ENCODE measurements around the gene HS6ST3.
"Not testable (repeated sequence)": the region's sequence is repeated elsewhere in the genome, so short reads cannot be mapped to it uniquely, and the experiment has no call there.

Gene HS6ST3

DNA sequence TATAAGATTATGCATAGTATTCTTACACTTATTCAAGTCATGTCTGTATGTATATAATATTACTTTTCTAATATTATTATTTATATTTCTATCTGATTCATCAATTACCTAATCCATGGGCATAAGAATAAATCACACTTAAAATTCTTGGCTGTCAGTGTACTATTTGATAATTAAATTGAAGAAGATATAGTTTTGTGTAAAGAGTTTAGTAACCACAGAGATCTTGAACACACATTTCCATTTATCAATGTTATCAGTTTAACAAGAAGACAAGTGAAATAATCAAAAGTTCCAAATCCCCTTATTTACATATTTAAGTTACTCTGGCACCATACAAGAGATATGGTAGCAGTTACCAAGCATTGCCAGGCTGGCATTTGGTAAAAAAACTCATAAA is 659.9 kb downstream of the HS6ST3 start:
- DNase-seq: no peak

DNA sequence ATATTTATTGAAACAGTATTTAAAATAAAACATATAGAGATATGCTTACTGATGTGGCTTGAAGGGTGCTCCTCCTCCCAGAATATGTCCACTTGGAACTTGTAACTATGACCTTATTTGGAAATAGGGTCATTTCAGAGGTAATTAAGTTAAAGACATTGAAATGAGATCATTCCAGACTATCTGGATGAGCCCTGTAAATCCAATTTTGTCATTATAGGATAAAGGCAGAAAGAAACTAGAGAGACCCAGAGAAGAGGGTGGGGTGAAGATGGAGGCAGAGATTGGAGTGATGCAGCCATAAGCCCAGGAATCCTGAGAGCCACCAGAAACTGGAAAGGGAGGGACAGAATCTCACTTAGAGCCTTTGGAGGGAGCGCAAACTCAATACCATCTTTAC is 661.2 kb downstream of the HS6ST3 start:
- no peak for DNase-seq

DNA sequence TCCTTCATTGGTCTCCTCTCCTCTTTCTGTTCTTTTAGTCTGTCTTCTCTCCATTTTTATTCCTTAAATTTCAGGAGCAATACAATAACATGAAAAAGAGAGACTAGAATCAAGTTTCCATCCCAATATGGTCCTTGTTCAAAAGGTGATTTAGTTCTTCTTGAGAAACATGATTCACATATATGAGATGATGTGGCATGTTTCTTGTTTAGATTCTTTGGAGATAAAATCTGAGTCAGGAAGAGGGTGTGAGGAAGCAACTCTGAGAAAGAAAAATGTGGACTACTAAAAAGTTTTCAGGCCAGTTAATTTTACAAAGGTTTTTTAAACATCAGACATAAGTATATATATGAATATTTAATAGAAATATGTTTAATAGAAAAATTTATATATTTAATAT is 673.0 kb downstream of the HS6ST3 start:
- no peak for DNase-seq

DNA sequence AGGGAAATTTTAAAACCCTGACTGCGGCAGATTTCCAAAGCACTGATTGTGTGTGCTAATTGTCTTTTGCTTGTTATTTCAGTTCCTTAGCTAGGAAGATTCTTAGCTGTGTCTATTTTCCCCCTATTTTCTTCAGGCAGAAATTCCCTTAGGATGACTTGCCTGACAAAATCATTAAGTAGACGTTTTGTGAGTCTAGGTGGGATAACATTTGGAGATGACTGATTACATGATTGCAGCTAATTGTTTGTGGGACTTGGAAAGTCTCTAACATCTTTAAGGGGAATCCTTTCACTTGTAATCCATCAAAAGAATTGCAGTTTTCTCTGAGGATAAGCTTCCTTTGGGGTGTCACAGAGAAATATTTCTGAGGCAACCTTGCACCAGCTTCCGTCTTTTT is 676.4 kb downstream of the HS6ST3 start:
- DNase-seq: no peak

DNA sequence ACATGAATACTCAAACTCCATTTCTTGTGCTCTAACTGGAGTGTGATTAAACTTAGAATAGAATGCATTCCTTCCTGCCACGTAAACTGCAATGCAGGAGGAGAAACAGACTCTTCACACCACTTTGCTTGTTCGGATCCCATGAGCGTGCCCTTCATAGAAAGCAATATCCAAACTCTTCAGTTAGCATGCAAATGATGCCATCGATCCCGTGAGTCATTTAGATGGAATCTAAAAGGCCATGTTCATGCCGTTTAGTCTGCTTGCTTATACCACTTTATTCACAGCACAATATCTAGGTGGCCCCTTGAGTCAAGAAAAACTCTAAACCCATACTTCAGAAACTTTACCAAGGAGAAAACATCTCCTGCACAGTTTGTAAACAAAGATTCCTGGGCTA is 678.6 kb downstream of the HS6ST3 start:
- DNase-seq: no peak

DNA sequence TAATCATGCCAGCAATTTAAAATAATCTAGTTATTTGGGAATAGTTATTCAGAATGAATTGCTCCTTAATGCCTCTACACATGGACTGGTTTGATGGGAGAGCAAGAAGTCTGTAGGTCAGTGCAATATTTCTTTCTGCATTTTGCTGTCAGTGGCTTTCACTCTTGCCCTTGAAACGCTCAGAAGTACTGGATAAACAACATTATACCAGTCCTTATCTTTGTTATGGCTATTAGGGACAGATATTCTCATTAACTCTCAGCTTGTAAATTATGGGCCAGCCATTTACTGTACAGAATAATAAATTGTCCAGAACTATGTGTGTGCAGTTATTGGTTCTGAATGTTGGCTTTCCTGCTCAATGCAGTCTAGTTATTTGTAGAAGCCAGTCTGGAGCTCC is 680.0 kb downstream of the HS6ST3 start:
- no peak for DNase-seq

DNA sequence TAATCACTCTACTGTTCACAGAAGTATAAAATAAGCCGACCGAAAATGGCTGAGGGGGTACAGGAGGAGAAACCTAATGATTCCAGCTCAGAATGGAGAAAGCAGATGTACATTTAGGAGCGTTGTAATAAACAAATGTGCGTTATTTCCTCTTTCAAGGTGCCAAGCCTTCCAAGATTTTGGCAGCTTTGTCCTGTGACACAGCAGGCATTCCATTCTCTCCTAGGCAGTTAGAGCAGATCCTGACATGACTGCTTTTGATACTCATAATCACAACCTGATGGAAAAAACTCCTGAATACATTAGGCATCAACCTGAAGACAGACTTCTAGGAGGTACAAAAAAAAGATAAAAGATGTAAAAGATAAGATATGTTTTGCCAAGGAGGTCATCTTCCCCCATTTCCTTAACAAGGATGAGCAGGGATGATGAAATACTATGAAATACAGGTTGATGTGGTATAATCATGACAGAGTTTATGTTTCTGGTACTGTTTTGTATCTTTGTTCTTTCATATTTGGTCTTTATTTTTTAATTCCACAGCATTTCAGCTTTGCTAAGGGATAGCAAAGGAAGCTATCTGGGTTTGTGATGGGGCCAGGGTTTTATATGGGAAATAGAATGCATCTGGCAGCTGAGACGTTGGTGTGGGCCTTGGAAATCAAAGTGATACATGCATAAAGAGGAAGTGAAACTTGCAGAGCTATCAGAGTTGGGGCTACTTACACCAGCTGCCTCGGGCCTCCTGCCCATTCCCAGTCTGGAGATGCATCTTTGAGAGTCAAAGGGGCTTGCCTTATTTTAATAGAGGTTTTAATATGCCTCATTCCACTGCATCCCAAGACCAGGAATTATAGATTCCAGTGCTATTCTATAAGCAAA is 681.8 kb downstream of the HS6ST3 start:
- no peak for DNase-seq

DNA sequence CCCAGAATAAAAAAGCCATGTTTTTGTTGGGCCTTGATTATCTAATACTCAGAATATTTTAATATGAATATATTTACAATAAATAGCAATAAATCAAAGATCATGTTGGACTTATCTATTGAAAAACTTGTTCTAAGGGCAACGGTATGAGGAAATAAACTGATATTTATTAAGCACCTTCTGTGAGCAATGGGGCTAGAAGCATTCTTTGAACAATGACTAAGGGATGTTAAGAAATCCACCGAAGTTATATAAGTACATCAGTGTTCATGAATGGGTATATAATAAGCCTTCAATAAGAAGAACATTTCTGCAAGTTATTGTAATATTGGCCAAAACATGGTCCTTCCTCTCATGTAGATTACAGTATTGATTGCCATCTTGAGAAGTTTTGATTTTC is 682.5 kb downstream of the HS6ST3 start:
- no peak for DNase-seq

DNA sequence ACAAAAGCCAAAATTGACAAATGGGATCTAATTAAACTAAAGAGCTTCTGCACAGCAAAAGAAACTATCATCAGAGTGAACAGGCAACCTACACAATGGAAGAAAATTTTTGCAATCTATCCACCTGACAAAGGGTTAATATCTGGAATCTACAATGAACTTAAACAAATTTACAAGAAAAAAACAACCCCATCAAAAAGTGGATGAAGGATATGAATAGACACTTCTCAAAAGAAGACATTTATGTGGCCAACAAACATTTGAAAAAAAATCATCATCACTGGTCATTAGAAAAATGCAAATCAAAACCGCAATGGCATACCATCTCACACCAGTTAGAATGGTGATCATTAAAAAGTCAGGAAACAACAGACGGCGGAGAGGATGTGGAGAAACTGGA is 688.4 kb downstream of the HS6ST3 start:
- DNase-seq: not testable (repeated sequence)

DNA sequence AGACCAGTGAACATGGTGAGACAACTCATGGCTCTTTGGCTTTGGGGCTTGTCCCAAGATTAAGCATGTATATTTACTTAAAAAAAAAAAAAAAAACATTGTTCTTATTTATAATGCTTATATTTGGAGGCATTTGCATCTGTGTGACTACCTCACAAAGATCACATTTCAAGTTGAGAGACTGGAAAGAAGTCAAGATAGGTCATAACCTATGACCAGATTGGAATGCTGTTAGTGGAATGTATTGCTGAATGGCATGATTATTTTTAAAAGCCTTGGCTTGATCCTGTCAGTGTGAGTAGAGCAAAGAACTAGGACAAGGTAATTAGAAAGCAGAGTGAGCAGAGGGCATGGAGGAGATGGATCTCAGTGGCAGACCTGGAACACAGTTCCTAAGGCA is 689.8 kb downstream of the HS6ST3 start:
- DNase-seq: no peak

DNA sequence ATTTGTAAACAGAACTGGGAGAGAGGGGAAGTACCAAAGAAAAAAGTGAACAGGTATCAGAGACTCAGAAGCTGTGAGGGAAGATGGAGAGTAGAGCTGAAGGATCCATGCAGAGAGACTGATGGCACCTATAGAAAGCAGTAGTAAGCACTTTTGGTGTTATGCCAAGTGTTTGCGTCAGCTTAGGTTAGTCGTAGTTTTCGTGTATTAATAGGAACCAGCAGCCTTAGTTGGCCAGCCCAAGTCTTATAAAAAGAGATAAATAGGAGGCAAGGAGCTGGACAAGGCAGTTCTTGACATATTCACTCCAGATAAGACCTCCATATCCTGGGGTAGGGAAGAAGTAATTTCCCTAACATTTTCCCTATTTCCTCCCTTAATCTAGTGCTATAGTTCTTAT is 690.2 kb downstream of the HS6ST3 start:
- no peak for DNase-seq

DNA sequence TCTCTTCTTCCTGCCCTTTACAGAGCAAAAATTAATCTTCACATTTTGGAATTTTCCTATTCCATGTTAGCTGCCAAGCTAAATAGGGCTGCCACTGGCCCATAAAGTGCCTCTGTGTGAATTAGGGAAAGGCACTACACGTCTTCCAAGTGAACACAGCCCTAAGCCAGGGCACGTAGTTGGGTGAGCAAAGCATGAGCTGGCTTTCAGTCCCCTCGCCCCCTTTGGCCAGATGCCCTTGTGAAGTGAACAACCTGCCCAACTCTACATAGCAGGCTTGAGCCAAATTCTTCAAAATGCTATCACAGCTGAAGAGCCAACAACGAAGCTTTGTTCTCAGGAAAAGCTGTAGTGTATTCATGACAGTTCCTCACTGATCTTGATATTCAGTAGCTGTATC is 691.2 kb downstream of the HS6ST3 start:
- DNase-seq: peak; percentile 72

DNA sequence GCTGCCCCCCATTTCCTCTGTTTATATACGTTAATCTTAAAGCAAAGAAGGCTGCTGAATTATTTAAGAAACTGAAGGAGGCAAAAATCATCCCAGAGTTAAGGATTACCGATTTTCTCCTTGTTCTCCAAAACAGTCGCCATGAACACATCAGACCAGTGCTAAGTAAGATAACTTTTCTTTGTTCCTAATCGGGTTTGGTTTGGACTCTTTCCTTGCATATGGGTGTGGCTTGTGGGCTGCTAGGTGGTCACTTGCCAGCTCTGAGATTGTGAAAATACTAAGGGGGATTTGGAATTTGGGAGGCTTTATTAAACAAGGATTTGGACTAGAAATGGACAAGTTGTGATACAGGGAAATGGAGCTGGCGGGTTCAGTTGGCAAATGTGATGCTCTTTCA is 692.3 kb downstream of the HS6ST3 start:
- no peak for DNase-seq

DNA sequence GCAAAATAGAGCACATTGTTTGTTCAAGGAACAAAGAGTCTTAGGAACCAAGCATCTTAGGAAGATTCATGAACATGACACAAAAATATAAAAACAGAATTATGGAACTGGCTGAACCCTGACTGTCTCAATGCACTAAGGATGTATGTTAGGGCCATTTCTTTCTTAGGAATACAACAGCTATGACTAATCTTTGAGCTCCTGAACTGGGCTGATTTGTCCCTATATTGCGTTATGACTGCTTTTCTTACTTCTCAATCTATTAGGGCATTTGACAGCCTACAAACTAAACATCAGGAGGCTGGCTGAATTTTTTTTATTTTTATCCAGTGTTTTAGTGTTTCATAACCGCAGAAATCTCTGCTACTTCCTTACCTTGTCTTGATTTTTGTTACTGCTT is 693.1 kb downstream of the HS6ST3 start:
- no peak for DNase-seq

DNA sequence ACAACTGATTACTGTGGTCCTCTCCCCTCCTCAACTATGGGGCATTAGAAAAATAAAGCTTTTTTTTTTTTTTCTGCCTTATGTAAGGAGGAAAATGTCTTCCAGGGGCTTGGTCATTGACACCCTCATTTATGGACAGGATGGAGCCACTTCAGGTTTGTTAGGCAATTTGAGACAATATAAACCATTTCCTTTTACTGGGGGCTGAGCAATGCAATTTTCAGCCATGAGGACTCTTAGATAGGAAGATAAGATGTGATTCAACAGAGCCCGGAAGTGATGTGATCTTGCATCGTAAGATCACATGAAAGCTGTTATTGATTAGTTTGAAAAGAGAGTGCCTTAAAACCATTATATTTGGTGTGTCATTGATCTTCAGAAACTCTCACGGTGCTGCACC is 693.6 kb downstream of the HS6ST3 start:
- no peak for DNase-seq

DNA sequence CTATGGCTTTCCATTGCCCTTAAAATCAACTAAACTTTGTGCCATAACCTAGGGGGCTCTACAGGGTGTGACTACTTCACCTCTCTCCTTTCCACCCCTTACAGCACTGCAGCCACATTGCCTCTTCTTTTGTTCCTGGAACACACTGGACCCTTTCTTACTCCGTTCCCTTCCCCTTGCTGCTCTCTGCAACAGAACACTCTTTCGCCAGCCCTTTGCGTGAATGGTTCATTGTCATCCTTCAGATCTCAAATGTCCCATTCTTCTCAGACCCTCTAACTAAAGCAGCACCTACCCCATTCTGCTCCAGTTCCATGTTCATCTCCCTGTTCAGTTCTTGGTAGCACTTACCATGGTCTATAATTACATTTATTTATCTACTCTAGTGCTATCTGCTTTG is 696.1 kb downstream of the HS6ST3 start:
- no peak for DNase-seq

DNA sequence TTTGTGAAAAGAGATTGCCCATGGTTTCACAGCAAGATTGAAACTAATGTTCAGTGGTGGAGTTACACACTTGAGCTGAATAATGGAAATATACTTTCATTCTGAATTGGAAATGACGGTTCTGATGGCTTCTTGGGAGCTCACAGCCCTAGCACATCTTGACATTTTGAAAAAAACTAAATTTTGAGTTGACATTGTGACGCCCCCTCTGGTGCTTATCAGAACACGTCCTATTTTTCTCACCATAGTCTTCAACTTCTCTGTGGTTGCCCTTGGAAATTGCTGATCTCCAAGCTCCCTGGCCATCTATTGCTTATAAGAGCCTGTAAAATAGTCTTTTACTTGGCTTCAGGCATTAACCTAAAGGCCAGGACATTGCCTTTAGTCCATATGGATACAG is 702.3 kb downstream of the HS6ST3 start:
- DNase-seq: no peak

DNA sequence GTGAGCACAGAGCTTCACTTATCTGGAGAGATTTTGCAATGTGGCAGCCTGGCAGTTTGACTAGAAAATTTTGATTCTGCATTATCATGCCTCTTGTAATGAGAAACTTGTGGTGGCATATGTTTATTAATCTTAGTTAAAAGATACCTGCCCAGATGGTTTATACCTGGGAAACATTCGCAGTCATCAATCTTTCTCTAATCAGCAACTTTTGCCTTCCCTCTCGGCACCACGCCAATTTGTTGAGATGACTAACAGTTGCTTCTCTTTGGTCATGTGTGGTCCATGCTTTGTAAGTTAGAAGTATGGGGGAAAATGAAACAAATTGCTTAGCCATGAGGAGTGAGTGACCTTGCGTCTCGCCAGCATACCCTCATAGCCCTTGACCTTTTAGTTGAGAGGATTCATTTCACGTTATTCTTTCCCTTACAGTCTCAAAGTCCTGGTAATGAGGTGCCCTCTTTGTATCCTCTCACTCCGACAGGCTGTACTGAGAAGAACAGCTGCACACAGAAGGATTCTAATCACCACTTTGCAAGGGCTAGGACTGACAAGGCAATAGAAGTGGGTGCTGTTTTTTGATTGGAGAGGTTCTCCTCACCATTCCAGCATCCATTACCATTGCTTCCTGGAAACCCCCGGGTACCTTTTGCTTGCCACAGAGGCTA is 703.0 kb downstream of the HS6ST3 start:
- no peak for DNase-seq

DNA sequence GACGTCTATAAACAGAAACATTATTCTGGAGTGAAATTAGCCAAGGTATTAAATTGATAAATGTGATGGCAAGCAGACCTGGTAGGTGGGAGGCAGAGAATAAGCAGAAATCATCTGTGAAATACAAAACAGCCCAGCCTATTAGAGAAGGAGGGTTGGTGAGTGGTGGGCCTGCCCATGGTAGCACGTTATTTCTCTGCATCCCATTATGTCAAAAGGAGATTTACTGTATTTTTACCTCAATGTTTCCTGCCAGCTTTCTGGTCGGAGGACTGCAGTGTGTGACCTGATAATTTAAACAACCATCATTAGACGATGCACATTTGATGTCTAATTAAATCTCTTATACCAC is 703.5 kb downstream of the HS6ST3 start:
- DNase-seq: no peak

DNA sequence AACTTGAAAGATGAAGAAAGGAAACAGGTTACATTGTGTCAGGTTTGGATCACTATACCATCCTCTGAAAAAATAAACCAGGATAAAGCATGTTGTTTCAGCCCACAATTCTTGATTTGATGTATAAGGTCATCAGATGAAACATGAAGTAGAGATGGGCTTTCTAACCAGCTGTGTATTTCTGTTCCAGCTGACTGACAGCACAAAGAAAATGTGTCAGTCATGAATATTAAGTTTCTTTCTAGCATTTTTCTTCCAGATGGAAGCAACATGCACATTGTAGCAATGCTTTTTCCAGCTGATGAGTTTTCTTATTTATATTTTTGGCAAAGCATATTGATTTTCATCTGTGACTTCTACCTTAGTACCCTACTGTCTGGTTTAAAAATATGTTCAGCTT is 704.8 kb downstream of the HS6ST3 start:
- DNase-seq: no peak

DNA sequence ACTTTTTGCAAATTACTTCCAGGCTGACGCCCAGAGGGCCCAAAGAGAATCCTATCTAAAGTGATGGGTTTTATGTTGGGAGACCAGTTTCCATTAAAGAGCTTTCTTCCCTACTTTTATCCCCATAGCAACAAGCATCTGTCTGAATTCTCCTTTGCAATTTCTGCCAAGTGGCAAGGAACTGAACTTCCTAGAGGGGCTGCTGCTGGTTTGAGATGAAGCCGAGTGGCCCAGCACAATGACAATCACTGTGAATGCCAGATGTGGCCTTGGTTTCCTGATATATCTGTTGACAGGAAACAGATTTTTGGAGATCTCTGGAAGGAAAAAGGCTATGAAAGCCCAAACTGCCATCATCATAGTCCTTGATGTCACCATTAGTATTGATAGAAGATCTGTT is 705.8 kb downstream of the HS6ST3 start:
- no peak for DNase-seq

DNA sequence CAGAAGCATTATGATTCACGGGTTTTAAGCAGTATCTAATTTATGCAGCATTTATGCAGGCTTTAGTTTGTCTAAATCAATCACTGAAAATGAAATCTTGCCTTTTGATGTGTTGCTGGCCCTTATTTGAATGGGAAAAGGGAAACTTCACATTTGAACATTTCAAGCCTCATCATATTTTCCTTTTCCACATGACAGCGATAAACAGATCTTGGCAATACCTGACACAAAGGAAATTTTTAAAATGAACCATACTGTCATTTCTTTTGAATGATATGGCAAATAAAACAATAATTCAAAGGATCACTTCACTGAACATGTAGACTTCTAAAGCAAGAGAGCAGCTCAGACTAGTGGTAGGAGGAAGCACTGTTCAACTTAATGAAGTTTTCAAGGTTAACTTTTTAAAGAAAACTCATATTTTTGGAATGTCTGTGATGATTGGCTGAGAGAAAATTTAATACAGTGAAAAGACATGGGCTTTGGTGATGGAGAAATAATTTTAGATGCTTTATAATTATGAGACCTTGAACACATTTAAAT is 706.3 kb downstream of the HS6ST3 start:
- DNase-seq: no peak

DNA sequence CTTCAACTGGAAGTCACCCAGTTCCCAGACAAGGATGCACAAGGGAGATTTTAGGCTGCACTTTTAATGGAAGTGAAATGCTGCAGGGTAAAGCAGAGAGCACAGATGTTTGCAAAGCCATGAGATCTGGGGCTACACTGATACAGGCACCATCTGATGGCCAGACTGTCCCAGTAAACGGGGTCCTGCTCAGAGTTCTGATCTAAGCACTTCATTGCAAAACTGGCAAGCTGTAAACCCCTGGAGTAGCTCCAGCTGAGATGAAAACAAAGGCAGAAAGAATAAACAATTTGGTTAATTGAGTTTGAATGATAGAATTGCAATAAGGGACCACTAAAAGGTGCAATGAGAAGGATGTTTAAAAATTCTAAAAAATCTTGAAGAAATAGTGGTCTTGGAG is 707.2 kb downstream of the HS6ST3 start:
- DNase-seq: no peak

DNA sequence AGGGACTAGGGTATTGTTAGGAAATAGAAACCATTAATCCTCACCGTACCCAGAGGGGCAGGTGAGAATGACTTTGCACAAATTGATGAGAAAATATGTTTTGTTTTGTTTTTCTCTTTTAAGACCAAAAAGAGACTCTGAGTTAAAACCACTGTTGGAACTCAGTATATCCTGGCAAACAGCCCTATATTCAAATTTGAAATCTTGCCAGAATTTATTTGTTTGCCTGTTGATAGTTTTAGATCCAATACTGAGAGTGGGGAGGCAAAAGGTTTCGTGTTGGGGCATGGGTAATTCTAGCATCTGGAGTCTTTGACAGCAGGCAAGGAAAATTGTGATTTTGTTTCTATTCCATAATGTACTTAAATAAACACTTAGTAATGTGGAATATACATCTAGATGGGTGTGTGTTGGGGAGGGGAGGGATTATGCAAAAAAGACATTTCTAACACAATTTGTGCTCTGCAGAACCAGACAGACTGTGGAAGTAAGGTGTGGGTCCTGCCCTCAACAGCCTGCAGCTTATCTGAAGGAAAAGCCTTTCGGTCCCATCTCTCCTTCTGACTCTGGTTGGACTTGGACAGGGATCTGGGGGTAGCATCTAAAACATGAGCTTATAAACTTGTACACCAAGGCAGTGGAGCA is 713.7 kb downstream of the HS6ST3 start:
- DNase-seq: no peak
